Thyroid gland (tissue), 4 donors: Measurements from ENCODE around the gene MEIOB. TPM values are rescaled to one million over a fixed set of nuclear protein-coding genes. Genes with fewer than 3 reads are reported as not detected.

Source experiments
- DNase-seq, 2 donors: peaks; one replicate each; pipeline ENCODE4 v3.0.0-alpha.2; 2019
- H3K27ac ChIP-seq, 3 donors: fragments of 200-600 bp; sonication (generic); 1 replicate in 2 of 3; 2 replicates in 1 of 3; pipeline ENCODE4 v1.5.1; 2016 to 2019; ENCODE audit warnings: mild to moderate bottlenecking in 1 of 3, moderate library complexity in 1 of 3
- H3K27me3 ChIP-seq: fragments of 200-600 bp; sonication (generic); one replicate; pipeline ENCODE4 v1.5.1; 2019
- H3K36me3 ChIP-seq, 2 donors: fragments of 200-600 bp; sonication (generic); one replicate each; pipeline ENCODE4 v1.5.1; 2016 to 2019
- H3K4me1 ChIP-seq, 2 donors: fragments of 200-600 bp; sonication (generic); one replicate each; pipeline ENCODE4 v1.5.1; 2017 to 2019
- H3K4me3 ChIP-seq, 3 donors: fragments of 200-600 bp; sonication (generic); replicated peaks in 1 of 3; 1 replicate in 2 of 3; 2 replicates in 1 of 3; pipeline ENCODE4 v1.5.1; 2016; ENCODE audit warnings: mild to moderate bottlenecking in 1 of 3
- H3K9me3 ChIP-seq: fragments of 200-600 bp; sonication (generic); one replicate; pipeline ENCODE4 v1.5.1; 2017
- POLR2A ChIP-seq, 2 donors: fragments of 450-650 bp; IDR thresholded peaks; one replicate each; pipeline ENCODE4 v1.6.1; 2017; ENCODE audit warnings: antibody characterized with exemption in 2 of 2, mild to moderate bottlenecking in 2 of 2, moderate library complexity in 1 of 2
- WGBS, 2 donors: methylation state at CpG; one replicate each; pipeline ENCODE4 v1.1.5; 2017; 5-methylcytosine and 5-hydroxymethylcytosine counted together
- intact Hi-C: fragments of 100-400 bp; cut with DNase I; formaldehyde crosslinking; loops from one replicate; pipeline ENCODE4 v1.15.1; 2023
- total RNA-seq, 4 donors: library from RNA; depleted of rRNA; stranded (reverse); fragments of >200 nt; gene quantifications; one replicate each; pipeline ENCODE4 v1.2.3, GENCODE V29; 2016
- TF ChIP-seq, protein P1 (sequence below), 6 experiments: fragments of 200-600 bp in 3 of 6; fragments of 450-650 bp in 3 of 6; sonication (generic) in 3 of 6; IDR thresholded peaks; one replicate each; pipeline ENCODE4 v1.5.1; 2016 to 2019; ENCODE audit warnings: antibody characterized with exemption in 6 of 6, mild to moderate bottlenecking in 2 of 6, inconsistent platforms in 1 of 6, moderate library complexity in 1 of 6

MEIOB gene
- total RNA-seq, 4 donors from 2014 or later: 0.13 TPM; not detected in 3

- H3K27me3 ChIP-seq: no peaks in the 10 kb centered on the region
- H3K27ac ChIP-seq: no peak overlapping the region
- H3K4me3 ChIP-seq: no peak overlapping the region
- no peak for DNase-seq
- no peaks in the 10 kb centered on the region for H3K36me3 ChIP-seq
- intact Hi-C loops: no loop called here
- 70 to 87% methylated on average over 4 to 14 of the region's 18 CpGs for whole genome bisulfite sequencing, 2 donors
- TF ChIP-seq POLR2A (IDR thresholded peaks at IDR 0.05): no peak
- TF ChIP-seq, protein P1, sequence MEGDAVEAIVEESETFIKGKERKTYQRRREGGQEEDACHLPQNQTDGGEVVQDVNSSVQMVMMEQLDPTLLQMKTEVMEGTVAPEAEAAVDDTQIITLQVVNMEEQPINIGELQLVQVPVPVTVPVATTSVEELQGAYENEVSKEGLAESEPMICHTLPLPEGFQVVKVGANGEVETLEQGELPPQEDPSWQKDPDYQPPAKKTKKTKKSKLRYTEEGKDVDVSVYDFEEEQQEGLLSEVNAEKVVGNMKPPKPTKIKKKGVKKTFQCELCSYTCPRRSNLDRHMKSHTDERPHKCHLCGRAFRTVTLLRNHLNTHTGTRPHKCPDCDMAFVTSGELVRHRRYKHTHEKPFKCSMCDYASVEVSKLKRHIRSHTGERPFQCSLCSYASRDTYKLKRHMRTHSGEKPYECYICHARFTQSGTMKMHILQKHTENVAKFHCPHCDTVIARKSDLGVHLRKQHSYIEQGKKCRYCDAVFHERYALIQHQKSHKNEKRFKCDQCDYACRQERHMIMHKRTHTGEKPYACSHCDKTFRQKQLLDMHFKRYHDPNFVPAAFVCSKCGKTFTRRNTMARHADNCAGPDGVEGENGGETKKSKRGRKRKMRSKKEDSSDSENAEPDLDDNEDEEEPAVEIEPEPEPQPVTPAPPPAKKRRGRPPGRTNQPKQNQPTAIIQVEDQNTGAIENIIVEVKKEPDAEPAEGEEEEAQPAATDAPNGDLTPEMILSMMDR (IDR thresholded peaks at IDR 0.05): no peak
- H3K4me1 ChIP-seq: peaks cover 0 to 15% of the 10 kb centered on the region in 2 donors
- no peaks in the 10 kb centered on the region for H3K9me3 ChIP-seq
These were observed 37.7 kb upstream of the MEIOB start for GRCh38 chr16:1909561-1910231.

- WGBS, 2 donors: 77 to 78% methylated on average over 5 to 8 of the region's 9 CpGs
- Histone ChIP-seq H3K27me3 (no peaks in the 10 kb centered on the region), H3K4me1 (peaks cover 0 to 18% of the 10 kb centered on the region in 2 donors), H3K9me3 (no peaks in the 10 kb centered on the region), H3K27ac (no peak overlapping the region), H3K4me3 (no peak overlapping the region), H3K36me3 (no peaks in the 10 kb centered on the region)
- DNase-seq: no peak
- intact Hi-C loops: no loop called here
- TF ChIP-seq, protein P1 (IDR thresholded peaks at IDR 0.05): no peak
- no peak for TF ChIP-seq POLR2A (IDR thresholded peaks at IDR 0.05)
These were observed 37.0 kb upstream of the MEIOB start for GRCh38 chr16:1908983-1909382.

- DNase-seq: no peak
- Histone ChIP-seq H3K4me1 (peaks cover 0 to 11% of the 10 kb centered on the region in 2 donors), H3K27ac (no peak overlapping the region), H3K4me3 (no peak overlapping the region), H3K27me3 (no peaks in the 10 kb centered on the region), H3K36me3 (no peaks in the 10 kb centered on the region), H3K9me3 (no peaks in the 10 kb centered on the region)
- no peak for TF ChIP-seq POLR2A (IDR thresholded peaks at IDR 0.05)
- TF ChIP-seq, protein P1 (IDR thresholded peaks at IDR 0.05): no peak
- intact Hi-C loops: no loop called here
- WGBS, 2 donors: 71 to 92% methylated on average over 2 to 9 of the region's 17 CpGs
These were observed 36.2 kb upstream of the MEIOB start for GRCh38 chr16:1908184-1908583.

GRCh38 chr16:1907226-1907860 lies 35.4 kb upstream of the MEIOB start:
- Histone ChIP-seq H3K9me3 (no peaks in the 10 kb centered on the region), H3K27ac (no peak overlapping the region), H3K27me3 (no peaks in the 10 kb centered on the region), H3K36me3 (no peaks in the 10 kb centered on the region), H3K4me1 (peaks cover 0 to 9% of the 10 kb centered on the region in 2 donors), H3K4me3 (no peak overlapping the region)
- TF ChIP-seq, protein P1 (IDR thresholded peaks at IDR 0.05): no peak
- no peak for TF ChIP-seq POLR2A (IDR thresholded peaks at IDR 0.05)
- intact Hi-C loops: no loop called here
- no peak for DNase-seq
- WGBS, 2 donors: 84 to 100% methylated on average over 1 to 6 of the region's 17 CpGs

GRCh38 chr16:1906846-1907165 lies 34.8 kb upstream of the MEIOB start:
- intact Hi-C loops: no loop called here
- Histone ChIP-seq H3K4me1 (peaks cover 0 to 9% of the 10 kb centered on the region in 2 donors), H3K36me3 (no peaks in the 10 kb centered on the region), H3K4me3 (no peak overlapping the region), H3K27ac (no peak overlapping the region), H3K9me3 (no peaks in the 10 kb centered on the region), H3K27me3 (no peaks in the 10 kb centered on the region)
- no peak for TF ChIP-seq POLR2A (IDR thresholded peaks at IDR 0.05)
- TF ChIP-seq, protein P1 (IDR thresholded peaks at IDR 0.05): no peak
- 78 to 81% methylated on average over 5 of the region's 5 CpGs for WGBS, 2 donors
- DNase-seq: no peak
